ENCODE measurements around the gene OPN1MW. TPM values are rescaled to one million over a fixed set of nuclear protein-coding genes. Genes with fewer than 3 reads are reported as not detected.

OPN1MW gene
- not detected in 2 replicates for total RNA-seq

GRCh38 chrX:154182296-154182695, at the start of gene OPN1MW:
OPN1MW (plus strand) TSS chrX:154182596; CDS start chrX:154182678, 82 bp downstream.

DNA sequence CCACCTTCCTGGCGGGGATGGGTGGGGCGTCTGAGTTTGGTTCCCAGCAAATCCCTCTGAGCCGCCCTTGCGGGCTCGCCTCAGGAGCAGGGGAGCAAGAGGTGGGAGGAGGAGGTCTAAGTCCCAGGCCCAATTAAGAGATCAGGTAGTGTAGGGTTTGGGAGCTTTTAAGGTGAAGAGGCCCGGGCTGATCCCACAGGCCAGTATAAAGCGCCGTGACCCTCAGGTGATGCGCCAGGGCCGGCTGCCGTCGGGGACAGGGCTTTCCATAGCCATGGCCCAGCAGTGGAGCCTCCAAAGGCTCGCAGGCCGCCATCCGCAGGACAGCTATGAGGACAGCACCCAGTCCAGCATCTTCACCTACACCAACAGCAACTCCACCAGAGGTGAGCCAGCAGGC, 38.4 kb upstream of the OPN1MW start, which contains the start of gene OPN1LW:
OPN1LW (plus strand) TSS at position 234 of the 400 bp plus-strand sequence; CDS start at position 275, 41 bp downstream.

DNA sequence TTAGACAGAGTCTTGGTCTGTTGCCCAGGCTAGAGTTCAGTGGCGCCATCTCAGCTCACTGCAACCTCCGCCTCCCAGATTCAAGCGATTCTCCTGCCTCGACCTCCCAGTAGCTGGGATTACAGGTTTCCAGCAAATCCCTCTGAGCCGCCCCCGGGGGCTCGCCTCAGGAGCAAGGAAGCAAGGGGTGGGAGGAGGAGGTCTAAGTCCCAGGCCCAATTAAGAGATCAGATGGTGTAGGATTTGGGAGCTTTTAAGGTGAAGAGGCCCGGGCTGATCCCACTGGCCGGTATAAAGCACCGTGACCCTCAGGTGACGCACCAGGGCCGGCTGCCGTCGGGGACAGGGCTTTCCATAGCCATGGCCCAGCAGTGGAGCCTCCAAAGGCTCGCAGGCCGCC, 37.1 kb downstream of the OPN1MW start, which contains the start of gene OPN1MW2:
OPN1MW2 (plus strand) TSS at position 301 of the 400 bp plus-strand sequence; CDS start at position 361, 60 bp downstream.

Other genes with a start within 250 kb of the OPN1MW start
- 84.9 and 138 TPM in 2 replicates for gene NAA10, start 247.6 kb upstream of the OPN1MW start, total RNA-seq
- gene RENBP, start 238.0 kb upstream of the OPN1MW start, total RNA-seq: 9.8 and 10.0 TPM in 2 replicates
- gene HCFC1, start 210.8 kb upstream of the OPN1MW start, total RNA-seq: 52.6 and 58.8 TPM in 2 replicates
- gene TMEM187, start 209.8 kb upstream of the OPN1MW start, total RNA-seq: 1.9 and 8.2 TPM in 2 replicates
- 78.5 and 94.4 TPM in 2 replicates for gene IRAK1, start 162.7 kb upstream of the OPN1MW start, total RNA-seq
- gene MECP2, start 84.9 kb upstream of the OPN1MW start, total RNA-seq: 32.3 and 33.8 TPM in 2 replicates
- not detected in 2 replicates for gene OPN1LW, start 38.4 kb upstream of the OPN1MW start, total RNA-seq
- not detected in 2 replicates for gene OPN1MW2, start 37.2 kb downstream of the OPN1MW start, total RNA-seq
- not detected in 2 replicates for gene OPN1MW3, start 75.0 kb downstream of the OPN1MW start, total RNA-seq
- gene TEX28, start 112.5 kb downstream of the OPN1MW start, total RNA-seq: not detected in 2 replicates
- gene TKTL1, start 113.2 kb downstream of the OPN1MW start, total RNA-seq: 0.10 TPM in 1 of 2 replicates, not detected in the other
- gene FLNA, start 192.0 kb downstream of the OPN1MW start, total RNA-seq: 1,650 and 2,218 TPM in 2 replicates
- gene EMD, start 196.7 kb downstream of the OPN1MW start, total RNA-seq: 40.6 and 56.5 TPM in 2 replicates
- 3,434 and 3,696 TPM in 2 replicates for gene RPL10, start 215.8 kb downstream of the OPN1MW start, total RNA-seq
- gene DNASE1L1, start 226.7 kb downstream of the OPN1MW start, total RNA-seq: 102 and 110 TPM in 2 replicates
- gene TAFAZZIN, start 228.9 kb downstream of the OPN1MW start, total RNA-seq: 22.4 and 22.9 TPM in 2 replicates
- 83.5 and 83.6 TPM in 2 replicates for gene ATP6AP1, start 246.1 kb downstream of the OPN1MW start, total RNA-seq

Measured in vein endothelial cell (primary cell).